HCT116 (cell line): Measurements from ENCODE around the gene AGFG2. TPM values are rescaled to one million over a fixed set of nuclear protein-coding genes. Genes with fewer than 3 reads are reported as not detected.

Experiments used
- ATAC-seq: fragments of 200-7000 bp; cut with Tn5 transposase; 2 replicates; pipeline ENCODE4 v1.9.1; 2020; ENCODE audit warnings: mild to moderate bottlenecking, moderate library complexity
- BruUV-seq: library from RNA; stranded (reverse); fragments of 400-500 nt; replicated peaks from 2 replicates; lab custom pipeline; 2021; lab: Mats Ljungman, UMichigan
- CTCF ChIA-PET: fragments of 300-600 bp; sonication (Branson Sonifier 250); formaldehyde crosslinking; loops from one replicate; lab custom pipeline; 2021; ENCODE audit warnings: antibody characterized with exemption; lab: Charles Lee
- POLR2A ChIA-PET: fragments of 300-600, 350-600 bp; sonication (Branson Sonifier 250); formaldehyde crosslinking; loops from one replicate; lab custom pipeline; 2021; ENCODE audit warnings: antibody characterized with exemption; lab: Charles Lee
- RAD21 ChIA-PET, 2 experiments: fragments of 300-600 bp; sonication (Branson Sonifier 250); formaldehyde crosslinking; loops; one replicate each; lab custom pipeline; 2023; ENCODE audit warnings: low total read pairs in 2 of 2; ENCODE audit not compliant: uncharacterized antibody in 2 of 2, unreplicated experiment in 2 of 2, low non-redundant PET in 1 of 2; lab: Charles Lee
- DNase-seq: peaks from one replicate; pipeline ENCODE4 v3.0.0-alpha.2; 2010; ENCODE audit warnings: low read depth, low spot score
- H2AFZ ChIP-seq: fragments of 200-600 bp; shearing (Covaris generic), sonication (generic); 2 replicates; pipeline ENCODE4 v1.6.1; 2017; ENCODE audit warnings: low read depth, mixed run types, mixed read lengths, antibody characterized with exemption, low read length; ENCODE audit not compliant: poor library complexity, severe bottlenecking
- H3K27ac ChIP-seq: 2 replicates; pipeline ENCODE4 v1.5.1; 2012; ENCODE audit warnings: low read depth, low read length
- H3K27me3 ChIP-seq: fragments of 200-600 bp; sonication (generic); 2 replicates; pipeline ENCODE4 v1.6.1; 2016; ENCODE audit warnings: mixed run types, low read length, mixed read lengths; ENCODE audit not compliant: insufficient read depth
- H3K36me3 ChIP-seq, 2 experiments: fragments of 200-500 bp in 1 of 2; fragments of 200-600 bp in 1 of 2; sonication (Bioruptor generic) in 1 of 2; sonication (generic) in 1 of 2; 2 replicates each; pipeline versions ENCODE4 v1.5.1 to v1.6.1; 2014 to 2016; ENCODE audit warnings: low read length in 2 of 2, inconsistent platforms in 1 of 2, mixed read lengths in 1 of 2, mixed run types in 1 of 2; ENCODE audit not compliant: insufficient read depth in 2 of 2, control insufficient read depth in 1 of 2
- H3K4me1 ChIP-seq, 2 experiments: fragments of 200-600 bp in 1 of 2; sonication (generic) in 1 of 2; 2 replicates each; pipeline versions ENCODE4 v1.5.1 to v1.6.1; 2012 to 2017; ENCODE audit warnings: low read length in 2 of 2, inconsistent platforms in 1 of 2, mild to moderate bottlenecking in 1 of 2, mixed read lengths in 1 of 2, mixed run types in 1 of 2, moderate library complexity in 1 of 2; ENCODE audit not compliant: insufficient read depth in 2 of 2, control insufficient read depth in 1 of 2
- H3K4me2 ChIP-seq: fragments of 200-600 bp; sonication (generic); 2 replicates; pipeline ENCODE4 v1.6.1; 2017; ENCODE audit warnings: mixed run types, low read length, mixed read lengths
- H3K4me3 ChIP-seq, 2 experiments: fragments of 200-600 bp in 1 of 2; sonication (generic) in 1 of 2; replicated peaks in 1 of 2; 2 replicates each; pipeline ENCODE4 v1.5.1; 2011 to 2016; ENCODE audit warnings: low read length in 2 of 2, control low read depth in 1 of 2, low read depth in 1 of 2, mild to moderate bottlenecking in 1 of 2, mixed read lengths in 1 of 2, mixed run types in 1 of 2
- H3K79me2 ChIP-seq: fragments of 200-600 bp; sonication (generic); 2 replicates; pipeline ENCODE4 v1.6.1; 2017; ENCODE audit warnings: mild to moderate bottlenecking, mixed run types, low read length, moderate library complexity, mixed read lengths; ENCODE audit not compliant: insufficient read depth
- H3K9ac ChIP-seq: fragments of 200-600 bp; sonication (generic); 2 replicates; pipeline ENCODE4 v1.6.1; 2016; ENCODE audit warnings: low read length, mixed read lengths
- H3K9me2 ChIP-seq: fragments of 200-600 bp; sonication (generic), shearing (Covaris generic); 2 replicates; pipeline ENCODE4 v1.6.1; 2017; ENCODE audit warnings: mixed run types, mild to moderate bottlenecking, moderate library complexity; ENCODE audit not compliant: insufficient read depth
- H3K9me3 ChIP-seq, 2 experiments: fragments of 200-500 bp in 1 of 2; fragments of 200-600 bp in 1 of 2; sonication (Bioruptor generic) in 1 of 2; sonication (generic) in 1 of 2; 2 replicates each; pipeline ENCODE4 v1.6.1; 2014 to 2017; ENCODE audit warnings: low read length in 2 of 2, mixed read lengths in 2 of 2, inconsistent platforms in 1 of 2, low read depth in 1 of 2, mild to moderate bottlenecking in 1 of 2, mixed run types in 1 of 2, moderate library complexity in 1 of 2; ENCODE audit not compliant: control insufficient read depth in 1 of 2, insufficient read depth in 1 of 2
- H4K20me1 ChIP-seq: fragments of 200-600 bp; sonication (generic), shearing (Covaris generic); 2 replicates; pipeline ENCODE4 v1.6.1; 2017; ENCODE audit warnings: mixed run types, mild to moderate bottlenecking, moderate library complexity; ENCODE audit not compliant: insufficient read depth
- ATF3 ChIP-seq: IDR thresholded peaks from 2 replicates; pipeline ENCODE4 v1.6.1; 2012
- CEBPB ChIP-seq: IDR thresholded peaks from 2 replicates; pipeline ENCODE4 v1.6.1; 2012; ENCODE audit warnings: low read depth
- CTCF ChIP-seq, 3 experiments: fragments of 200-600 bp in 1 of 3; sonication (generic) in 1 of 3; IDR thresholded peaks in 2 of 3; conservative IDR thresholded peaks in 1 of 3; 2 replicates each; pipeline ENCODE4 v1.5.1; 2012 to 2017; ENCODE audit warnings: low read depth in 2 of 3, low read length in 2 of 3, antibody characterized with exemption in 1 of 3, borderline replicate concordance in 1 of 3, control low read depth in 1 of 3, mild to moderate bottlenecking in 1 of 3, mixed read lengths in 1 of 3, mixed run types in 1 of 3, moderate library complexity in 1 of 3; ENCODE audit not compliant: insufficient read depth in 1 of 3
- EGR1 ChIP-seq: IDR thresholded peaks from 2 replicates; pipeline ENCODE4 v1.6.1; 2012; ENCODE audit warnings: low read depth
- ELF1 ChIP-seq: IDR thresholded peaks from 2 replicates; pipeline ENCODE4 v1.6.1; 2012; ENCODE audit warnings: low read depth, borderline replicate concordance
- EZH2 ChIP-seq: fragments of 200-600 bp; sonication (generic); IDR thresholded peaks from 2 replicates; pipeline ENCODE4 v1.6.1; 2017; ENCODE audit warnings: antibody characterized with exemption, mixed run types
- EZH2phosphoT487 ChIP-seq: fragments of 200-600 bp; IDR thresholded peaks from 2 replicates; pipeline ENCODE4 v1.6.1; 2018; ENCODE audit warnings: antibody characterized with exemption, borderline replicate concordance
- FOSL1 ChIP-seq: IDR thresholded peaks from 2 replicates; pipeline ENCODE4 v1.6.1; 2012; ENCODE audit warnings: low read depth
- POLR2A ChIP-seq: IDR thresholded peaks from 2 replicates; pipeline ENCODE4 v1.7.0; 2011; ENCODE audit warnings: borderline replicate concordance; ENCODE audit not compliant: insufficient read depth, insufficient read length; ENCODE audit errors: extremely low read depth
- POLR2AphosphoS5 ChIP-seq: IDR thresholded peaks from 2 replicates; pipeline ENCODE4 v1.6.1; 2011; ENCODE audit warnings: mild to moderate bottlenecking, low read depth, low read length, moderate library complexity
- RAD21 ChIP-seq: IDR thresholded peaks from 2 replicates; pipeline ENCODE4 v1.6.1; 2012; ENCODE audit warnings: low read depth, mild to moderate bottlenecking
- REST ChIP-seq: IDR thresholded peaks from 2 replicates; pipeline ENCODE4 v1.6.1; 2012; ENCODE audit warnings: low read depth
- SIN3A ChIP-seq: IDR thresholded peaks from 2 replicates; pipeline ENCODE4 v1.6.1; 2012; ENCODE audit warnings: low read depth
- SP1 ChIP-seq: IDR thresholded peaks from 2 replicates; pipeline ENCODE4 v1.6.1; 2012; ENCODE audit warnings: low read depth
- SRF ChIP-seq: IDR thresholded peaks from 2 replicates; pipeline ENCODE4 v1.6.1; 2012; ENCODE audit warnings: low read depth
- ZFX ChIP-seq: fragments of 450-650 bp; IDR thresholded peaks from 2 replicates; pipeline ENCODE4 v1.6.1; 2017
- ZNF274 ChIP-seq: fragments of 200-500 bp; sonication (Bioruptor generic); IDR thresholded peaks from 2 replicates; pipeline ENCODE4 v1.6.1; 2014; ENCODE audit warnings: mild to moderate bottlenecking, low read depth, low read length, inconsistent platforms
- intact Hi-C: fragments of 100-400 bp; cut with micrococcal nuclease; formaldehyde crosslinking; loops from 2 replicates; pipeline ENCODE4 v1.10.0; 2022
- total RNA-seq: library from RNA; stranded (reverse); gene quantifications from one replicate; pipeline ENCODE4 v1.2.1, GENCODE V29; 2021; ENCODE audit not compliant: unreplicated experiment
- TF ChIP-seq, protein P1 (sequence below): IDR thresholded peaks from 2 replicates; pipeline ENCODE4 v1.6.1; 2012

Gene AGFG2
- total RNA-seq, 1 experiment from 2014 or later, result 14.0 TPM

DNA sequence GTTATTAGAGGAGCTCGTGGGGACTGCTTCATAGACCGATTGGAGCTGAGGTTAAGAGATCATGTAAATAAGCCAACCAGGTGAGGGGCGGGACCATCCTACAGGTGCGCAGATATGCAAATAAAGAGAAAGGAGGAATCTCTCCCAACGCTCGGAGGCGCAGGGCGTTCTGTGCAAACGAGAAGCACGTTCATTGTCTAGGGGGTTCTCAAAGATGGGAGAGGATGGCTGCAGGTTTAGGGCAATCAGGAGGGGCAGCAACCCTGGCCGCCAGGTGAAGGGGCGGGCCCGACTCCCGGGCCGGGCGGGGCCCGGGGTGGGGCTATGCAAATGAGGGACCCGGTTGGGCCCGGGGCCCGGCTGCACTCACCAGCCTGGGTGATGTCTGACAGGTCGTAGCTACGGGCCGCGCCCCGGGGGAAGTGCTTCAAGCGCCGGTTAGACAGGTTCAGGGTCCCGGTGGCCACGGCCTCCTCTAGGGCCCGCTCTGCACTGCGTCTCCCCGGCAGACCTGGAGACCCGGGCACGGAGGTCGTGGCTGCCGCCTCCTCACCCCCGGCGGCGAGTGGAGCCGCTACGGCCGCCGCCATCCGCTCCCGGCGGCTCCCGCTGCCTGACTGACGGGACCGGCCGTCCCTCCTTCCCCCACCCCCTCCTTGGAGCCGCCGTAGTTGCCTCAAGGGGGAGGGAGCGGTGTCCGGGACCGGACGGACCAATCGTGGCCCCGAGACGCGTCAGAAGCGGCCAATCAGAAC, 46.7 kb downstream of the AGFG2 start, which contains the start of gene LRCH4:
LRCH4 (minus strand) TSS at position 619 of the 755 bp plus-strand sequence; CDS start at position 590, 29 bp downstream.
- peak within 1 kb of the TSS; percentile 88 for H3K4me2 ChIP-seq
- DNase-seq, result no peak
- H3K9ac ChIP-seq, result peak within 1 kb of the TSS; percentile 91
- no peaks in the 10 kb centered on the region for H4K20me1 ChIP-seq
- CTCF ChIA-PET, result interaction anchor here (0.7 to 2.9 kb wide), 14 partner anchors 15 to 492 kb away, joined by 3 to 12 read pairs (median 4); partner anchors contain the start of genes AGFG2, MOSPD3, PCOLCE and POP7
- intact Hi-C loops, result no loop called here
- peaks cover 11% of the 10 kb centered on the region; the same call in 1 of the 2 replicates for H3K79me2 ChIP-seq
- H3K4me3 ChIP-seq, result peak within 1 kb of the TSS; percentile 71 to 87
- no peaks in the 10 kb centered on the region for H3K27me3 ChIP-seq
- no peaks in the 10 kb centered on the region for H3K9me3 ChIP-seq
- H3K27ac ChIP-seq, result peak within 1 kb of the TSS; percentile 97
- no peak within 1 kb of the TSS for H2AFZ ChIP-seq
- RAD21 ChIA-PET, result interaction anchor here (0.6 to 1.3 kb wide), 4 partner anchors 26 to 143 kb away, joined by 3 to 5 read pairs (median 3); partner anchors contain the start of gene MOSPD3 (in 1 of the 2)
- peaks cover 2 to 22% of the 10 kb centered on the region in 2 experiments; a peak in 3 of 4 replicates for H3K4me1 ChIP-seq
- H3K36me3 ChIP-seq, result peaks cover 3 to 6% of the 10 kb centered on the region in 2 experiments; a peak in 2 of 4 replicates
- POLR2A ChIA-PET, result interaction anchor here (0.6 to 2.3 kb wide), 29 partner anchors 9 to 157 kb away, joined by 3 to 23 read pairs (median 4); partner anchors contain the start of genes AGFG2, MEPCE, MOSPD3 and PCOLCE
- H3K9me2 ChIP-seq, result no peaks in the 10 kb centered on the region
- no TSS peak for BruUV-seq
- ATAC-seq, result peak; percentile 57
- TF ChIP-seq EZH2phosphoT487 (no peak), POLR2AphosphoS5 (peak; percentile 89), CTCF (IDR thresholded peaks at IDR 0.05 in 2 of 3, conservative IDR thresholded peaks at IDR 0.05 in 1 of 3; ENCODE audit: borderline replicate concordance in 1 of 3, insufficient read depth in 1 of 3, low read depth in 2 of 3, low read length in 2 of 3) (0 out of 6 replicates have a peak, but pooled peaks of 1 of the 3 experiments have one; percentile 6), POLR2A (peak; percentile 55), ATF3 (no peak), FOSL1 (no peak), ELF1 (no peak), REST (no peak), CEBPB (no peak), ZNF274 (no peak), EZH2 (no peak), EGR1 (no peak), SIN3A (no peak), RAD21 (no peak), ZFX (peak; percentile 41; the same call in 1 of the 2 replicates), SRF (no peak), SP1 (no peak)
- TF ChIP-seq, protein P1, sequence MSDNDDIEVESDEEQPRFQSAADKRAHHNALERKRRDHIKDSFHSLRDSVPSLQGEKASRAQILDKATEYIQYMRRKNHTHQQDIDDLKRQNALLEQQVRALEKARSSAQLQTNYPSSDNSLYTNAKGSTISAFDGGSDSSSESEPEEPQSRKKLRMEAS, result no peak
